Body of pancreas (tissue), 4 donors: ENCODE results near the gene PGAM1. TPM values are rescaled to one million over a fixed set of nuclear protein-coding genes. Genes with fewer than 3 reads are reported as not detected.

Experiments
- ATAC-seq: fragments of 150-250 bp; one replicate; pipeline ENCODE4 v1.9.1; 2016
- DNase-seq, 4 donors: peaks; one replicate each; pipeline ENCODE4 v3.0.0-alpha.2; 2019
- H3K27ac ChIP-seq, 4 donors: fragments of 200-600 bp; sonication (generic); 1 replicate in 3 of 4; 2 replicates in 1 of 4; pipeline versions ENCODE4 v1.5.1 to v1.6.1; 2016 to 2019; ENCODE audit warnings: mild to moderate bottlenecking in 1 of 4, mixed read lengths in 1 of 4, moderate library complexity in 1 of 4
- H3K27me3 ChIP-seq, 2 donors: fragments of 200-600 bp; sonication (generic); one replicate each; pipeline ENCODE4 v1.6.0; 2016; ENCODE audit warnings: mild to moderate bottlenecking in 1 of 2
- H3K36me3 ChIP-seq, 2 donors: fragments of 200-600 bp; sonication (generic); replicated peaks in 1 of 2; 2 replicates each; pipeline ENCODE4 v1.5.1; 2016; ENCODE audit warnings: low read depth in 2 of 2; ENCODE audit not compliant: insufficient read depth in 1 of 2
- H3K4me1 ChIP-seq: fragments of 200-600 bp; sonication (generic); one replicate; pipeline ENCODE4 v1.6.0; 2016
- H3K4me3 ChIP-seq, 2 donors: fragments of 200-600 bp; sonication (generic); 1 replicate in 1 of 2; 2 replicates in 1 of 2; pipeline ENCODE4 v1.5.1; 2016 to 2019
- H3K9me3 ChIP-seq, 3 donors: fragments of 200-600 bp; sonication (generic); 1 replicate in 2 of 3; 2 replicates in 1 of 3; pipeline ENCODE4 v1.5.1; 2016
- CTCF ChIP-seq, 7 experiments: fragments of 450-650 bp in 4 of 7; fragments of 200-600 bp in 3 of 7; sonication (generic) in 3 of 7; IDR thresholded peaks; one replicate each; pipeline ENCODE4 v1.5.1; 2016 to 2019; ENCODE audit warnings: antibody characterized with exemption in 7 of 7
- POLR2A ChIP-seq, 3 donors: fragments of 450-650 bp; IDR thresholded peaks; one replicate each; pipeline ENCODE4 v1.6.1; 2016; ENCODE audit warnings: antibody characterized with exemption in 3 of 3, mild to moderate bottlenecking in 2 of 3
- WGBS, 2 donors: methylation state at CpG; one replicate each; pipeline ENCODE4 v1.1.5; 2017; 5-methylcytosine and 5-hydroxymethylcytosine counted together
- intact Hi-C: fragments of 100-400 bp; cut with DNase I; formaldehyde crosslinking; loops from one replicate; pipeline ENCODE4 v1.15.1; 2023
- total RNA-seq, 2 donors: library from RNA; depleted of rRNA; stranded (reverse); fragments of >200 nt; gene quantifications; one replicate each; pipeline ENCODE4 v1.1.0, GENCODE V29; 2016

The PGAM1 gene
- total RNA-seq, 2 donors from 2014 or later: 52.7 to 66.7 TPM

DNA sequence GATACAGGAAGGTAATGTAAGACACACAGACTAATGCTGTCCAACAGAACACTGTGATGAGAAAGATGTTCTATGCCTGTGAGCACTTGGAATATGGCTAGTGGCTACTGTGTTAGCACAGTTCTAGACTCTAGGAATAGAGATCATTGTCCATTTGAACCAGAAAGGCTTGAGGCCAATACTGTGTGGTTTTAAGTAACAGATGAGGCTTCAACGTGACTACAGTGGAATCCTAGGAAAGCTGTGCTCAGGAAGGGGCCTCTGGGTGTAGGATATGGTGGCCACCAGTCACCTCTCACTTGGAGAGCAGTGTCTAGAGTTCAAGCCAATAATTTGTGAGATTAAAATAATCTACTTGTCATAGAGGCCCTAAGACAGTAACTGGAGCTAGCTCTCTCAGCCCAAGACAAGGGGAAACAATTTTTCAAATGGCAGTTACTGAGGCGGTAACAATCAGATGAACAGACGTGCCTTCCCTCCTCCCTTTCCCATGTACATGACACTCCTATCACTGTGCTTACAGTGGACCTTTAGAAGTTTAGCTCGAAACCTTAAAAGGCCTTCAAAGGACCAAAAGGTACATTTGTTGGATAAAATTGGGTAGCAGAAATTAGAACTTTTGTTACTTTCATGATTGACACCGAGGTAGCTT lies 30.2 kb downstream of the PGAM1 start:
- peaks cover 5 to 33% of the 10 kb centered on the region in 2 donors for H3K36me3 ChIP-seq
- intact Hi-C loops: no loop called here
- H3K9me3 ChIP-seq: no peaks in the 10 kb centered on the region
- H3K27me3 ChIP-seq: no peaks in the 10 kb centered on the region
- no peak overlapping the region for H3K4me3 ChIP-seq
- H3K27ac ChIP-seq: no peak overlapping the region
- 82 to 83% methylated on average over 5 of the region's 5 CpGs for WGBS, 2 donors
- no peak for TF ChIP-seq CTCF (IDR thresholded peaks at IDR 0.05)
- no peak for TF ChIP-seq POLR2A (IDR thresholded peaks at IDR 0.05)
- no peak for ATAC-seq
- DNase-seq: no peak
- peaks cover 10% of the 10 kb centered on the region for H3K4me1 ChIP-seq

- H3K27me3 ChIP-seq: no peaks in the 10 kb centered on the region
- DNase-seq (no peak), ATAC-seq (no peak)
- H3K36me3 ChIP-seq: peaks cover 5 to 38% of the 10 kb centered on the region in 2 donors
- TF ChIP-seq POLR2A (IDR thresholded peaks at IDR 0.05): no peak
- no peak overlapping the region for H3K4me3 ChIP-seq
- no peak overlapping the region for H3K27ac ChIP-seq
- H3K9me3 ChIP-seq: no peaks in the 10 kb centered on the region
- intact Hi-C loops: no loop called here
- peaks cover 10% of the 10 kb centered on the region for H3K4me1 ChIP-seq
- WGBS, 2 donors: 78 to 100% methylated on average over 1 to 3 of the region's 3 CpGs
Observed at GRCh38 chr10:97456686-97457065, 30.7 kb downstream of the PGAM1 start.

DNA sequence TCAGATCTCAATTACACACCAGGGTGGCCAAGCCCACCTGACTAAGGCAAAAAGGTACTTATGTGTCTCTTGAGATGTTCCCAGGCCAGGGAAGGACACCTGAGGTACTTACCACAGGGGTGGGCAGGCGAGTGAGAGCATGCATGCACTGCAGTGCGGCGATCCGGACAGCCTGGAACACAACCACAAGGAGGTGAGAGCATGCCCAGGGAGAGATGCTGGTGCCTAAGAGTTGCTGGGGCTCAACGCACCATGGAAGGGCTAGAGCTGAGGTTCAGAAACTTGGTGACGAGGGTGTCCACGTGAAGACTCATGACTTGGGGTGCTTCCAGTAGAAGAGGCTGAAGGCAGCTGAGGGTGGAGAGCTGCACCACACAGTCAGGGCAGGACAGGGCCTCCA lies 33.1 kb downstream of the PGAM1 start:
- Histone ChIP-seq H3K4me3 (no peak overlapping the region), H3K9me3 (no peaks in the 10 kb centered on the region), H3K27ac (no peak overlapping the region), H3K36me3 (peaks cover 5 to 48% of the 10 kb centered on the region in 2 donors), H3K4me1 (peaks cover 15% of the 10 kb centered on the region), H3K27me3 (no peaks in the 10 kb centered on the region)
- 86 to 97% methylated on average over 5 to 7 of the region's 7 CpGs for WGBS, 2 donors
- TF ChIP-seq CTCF (IDR thresholded peaks at IDR 0.05) (no peak), POLR2A (IDR thresholded peaks at IDR 0.05) (no peak)
- ATAC-seq: no peak
- intact Hi-C loops: no loop called here
- DNase-seq: no peak

DNA sequence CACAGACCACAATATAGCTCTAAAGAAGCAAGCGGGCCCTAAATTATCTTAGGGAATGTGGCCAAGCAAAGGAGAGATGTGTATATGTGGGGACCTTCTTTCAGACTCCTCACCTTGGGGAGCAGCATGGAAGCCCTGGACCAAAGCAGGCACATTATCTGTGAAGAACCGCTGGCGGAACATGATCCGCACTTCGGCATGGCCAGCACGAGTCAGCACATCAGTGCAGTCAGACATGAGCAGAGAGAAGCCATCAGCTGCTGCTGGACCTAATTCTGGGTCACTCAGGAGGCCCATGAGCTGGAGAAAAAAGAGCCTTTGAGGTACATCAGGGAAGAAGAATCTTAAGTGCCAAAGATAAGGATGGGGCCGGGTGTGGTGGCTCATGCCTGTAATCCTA lies 33.9 kb downstream of the PGAM1 start:
- intact Hi-C loops: no loop called here

DNA sequence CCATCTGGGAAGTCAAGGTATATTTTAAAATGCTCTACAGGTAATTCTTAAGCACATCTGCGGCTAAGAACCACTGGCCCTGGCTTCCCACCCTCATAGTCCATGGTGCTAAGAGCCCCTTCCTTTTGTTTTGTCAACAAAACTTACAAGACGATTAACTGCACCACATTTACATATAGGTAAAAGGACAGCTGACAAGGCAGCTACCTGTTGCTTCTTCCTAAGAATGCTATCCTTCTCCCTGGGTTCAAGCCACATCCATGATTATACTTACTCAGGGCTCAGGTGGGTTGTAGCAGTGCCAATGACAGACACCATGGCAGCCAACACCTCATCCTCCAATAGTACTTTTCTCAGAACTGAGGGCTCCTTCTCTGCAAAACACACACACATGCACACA lies 36.3 kb downstream of the PGAM1 start:
- H3K27ac ChIP-seq: no peak overlapping the region
- DNase-seq: no peak
- H3K27me3 ChIP-seq: no peaks in the 10 kb centered on the region
- H3K4me3 ChIP-seq: no peak overlapping the region
- H3K4me1 ChIP-seq: peaks cover 8% of the 10 kb centered on the region
- ATAC-seq: no peak
- H3K36me3 ChIP-seq: peaks cover 5 to 55% of the 10 kb centered on the region in 2 donors
- no peak for TF ChIP-seq POLR2A (IDR thresholded peaks at IDR 0.05)
- TF ChIP-seq CTCF (IDR thresholded peaks at IDR 0.05): no peak
- intact Hi-C loops: no loop called here
- no peaks in the 10 kb centered on the region for H3K9me3 ChIP-seq
- WGBS, 2 donors: 83 to 85% methylated on average over 2 of the region's 2 CpGs

More for the DNA sequence above, 33.9 kb downstream of the PGAM1 start:
- TF ChIP-seq CTCF (IDR thresholded peaks at IDR 0.05) (no peak), POLR2A (IDR thresholded peaks at IDR 0.05) (no peak)
- peaks cover 5 to 48% of the 10 kb centered on the region in 2 donors for H3K36me3 ChIP-seq
- ATAC-seq (no peak), DNase-seq (no peak)
- H3K4me3 ChIP-seq: no peak overlapping the region
- H3K27me3 ChIP-seq: no peaks in the 10 kb centered on the region
- H3K27ac ChIP-seq: no peak overlapping the region
- no peaks in the 10 kb centered on the region for H3K9me3 ChIP-seq
- H3K4me1 ChIP-seq: peaks cover 12% of the 10 kb centered on the region
- 81 to 86% methylated on average over 4 to 7 of the region's 7 CpGs for whole genome bisulfite sequencing, 2 donors
